Measurements from ENCODE around the gene ABCA5. TPM values are rescaled to one million over a fixed set of nuclear protein-coding genes. Genes with fewer than 3 reads are reported as not detected.

ABCA5 gene
- total RNA-seq, 1 experiment from 2014 or later, result 4.5 TPM

DNA sequence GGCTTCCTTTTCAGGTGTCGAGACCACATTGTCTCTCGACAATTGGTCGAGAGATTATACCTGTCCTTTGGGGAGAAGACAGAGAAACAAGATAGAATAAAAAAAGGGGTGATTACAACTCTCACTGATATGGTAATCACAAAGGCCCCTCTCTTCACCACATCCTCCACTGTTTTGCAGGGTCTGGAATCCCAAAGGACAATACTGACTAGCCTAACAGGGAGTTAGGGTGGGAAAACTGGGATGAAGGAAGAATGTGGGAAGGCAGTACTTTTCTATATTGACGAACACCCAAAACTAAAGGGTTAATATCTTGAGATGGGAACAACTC, 6.1 kb downstream of the ABCA5 start:
- Histone ChIP-seq H2BK20ac (ENCODE audit: low read depth, low read length, poor library complexity, severe bottlenecking) (no peak overlapping the region), H3K9me3 (ENCODE audit: control insufficient read depth, low read depth, low read length) (no peaks in the 10 kb centered on the region), H3K56ac (ENCODE audit: insufficient read length, low read depth, low read length) (no peak overlapping the region), H3K4me2 (ENCODE audit: insufficient read depth, insufficient read length, low read length) (peak overlapping the region; percentile 25), H3K18ac (ENCODE audit: insufficient read length, low read depth, low read length) (no peak overlapping the region), H2BK120ac (ENCODE audit: low read depth, low read length, poor library complexity, severe bottlenecking) (no peak overlapping the region), H3K9ac (ENCODE audit: extremely low read depth, insufficient read length, low read length) (no peak overlapping the region), H4K5ac (ENCODE audit: insufficient read length, low read depth, low read length) (no peak overlapping the region), H4K20me1 (ENCODE audit: control insufficient read depth, insufficient read depth, insufficient read length) (no peaks in the 10 kb centered on the region), H4K8ac (replicated peaks; ENCODE audit: insufficient read length, low read depth, low read length) (no peak overlapping the region), H3K27me3 (ENCODE audit: insufficient read depth, low read length) (peaks cover under 1% of the 10 kb centered on the region; the same call in 1 of the 2 replicates), H3K79me1 (ENCODE audit: insufficient read depth, low read depth, low read length, poor library complexity, severe bottlenecking) (no peaks in the 10 kb centered on the region), H4K91ac (ENCODE audit: insufficient read length, low read depth, low read length) (no peak overlapping the region), H2AFZ (ENCODE audit: low read length) (no peak overlapping the region), H3K23ac (ENCODE audit: insufficient read length, low read depth, low read length) (no peak overlapping the region), H3K14ac (ENCODE audit: insufficient read depth, low read length) (no peak overlapping the region), H3K23me2 (ENCODE audit: insufficient read length, low read depth, low read length, poor library complexity, severe bottlenecking) (peaks cover 4% of the 10 kb centered on the region), H2AK5ac (ENCODE audit: insufficient read length, low read length) (no peak overlapping the region), H2BK15ac (ENCODE audit: low read depth, low read length) (no peak overlapping the region), H3K4ac (ENCODE audit: low read depth, low read length) (no peak overlapping the region), H3K27ac (ENCODE audit: insufficient read length, low read depth, low read length) (no peak overlapping the region), H3K79me2 (ENCODE audit: insufficient read depth, low read length) (no peaks in the 10 kb centered on the region), H3K4me1 (ENCODE audit: insufficient read depth, low read length) (peaks cover 2% of the 10 kb centered on the region; the same call in 1 of the 2 replicates), H2BK12ac (ENCODE audit: insufficient read length, low read depth, low read length) (no peak overlapping the region), H3T11ph (ENCODE audit: low read length) (no peak overlapping the region), H2BK5ac (ENCODE audit: insufficient read length, low read length) (no peak overlapping the region)
- H3K36me3 Mint-ChIP-seq (ENCODE audit: insufficient read depth in 1 of 3, low read depth in 3 of 3), result no peaks in the 10 kb centered on the region
- no CpG with 5 or more reads among the region's 4 CpGs for WGBS (ENCODE audit: extremely low coverage, insufficient read length, low lambda C conversion rate)
- H3K9me3 Mint-ChIP-seq, result peaks cover 0 to under 1% of the 10 kb centered on the region in 2 experiments; a peak in 1 of 5 replicates
- peaks cover 50 to 61% of the 10 kb centered on the region in 2 experiments for H3K4me1 Mint-ChIP-seq
- peaks cover 18% of the 10 kb centered on the region for H3K27me3 Mint-ChIP-seq (ENCODE audit: low read depth)
- peak overlapping the region in 2 of 3 experiments; percentile 68 to 89; a peak in 6 of 7 replicates for H3K27ac Mint-ChIP-seq
- no peak for DNase-seq
- TF ChIP-seq CTCF (conservative IDR thresholded peaks at IDR 0.05), result no peak
- H3K4me3 Mint-ChIP-seq, result peak overlapping the region; percentile 19 to 33; a peak in 4 of 5 replicates

All from H9 (cell line).